K562 (cell line): ENCODE results near the gene LONRF2. TPM values are rescaled to one million over a fixed set of nuclear protein-coding genes. Genes with fewer than 3 reads are reported as not detected.

Experiments used
- CEBPZ ChIP-seq: fragments of 150-350 bp; IDR thresholded peaks from 2 replicates; pipeline ENCODE4 v1.6.1; 2014; ENCODE audit warnings: low read depth, mild to moderate bottlenecking, low read length, borderline replicate concordance
- CREB1 ChIP-seq, 2 experiments: sonication (generic) in 1 of 2; formaldehyde crosslinking in 1 of 2; IDR thresholded peaks; 2 replicates each; pipeline versions ENCODE4 v1.6.1 to v1.8.0; 2012 to 2022; ENCODE audit warnings: inconsistent platforms in 1 of 2, mild to moderate bottlenecking in 1 of 2, missing genetic modification reagents in 1 of 2, moderate library complexity in 1 of 2
- CXXC5 ChIP-seq: fragments of 250-450 bp; sonication (Bioruptor Pico); IDR thresholded peaks from 2 replicates; pipeline ENCODE4 v1.8.0; 2022; ENCODE audit warnings: inconsistent platforms, mild to moderate bottlenecking, moderate library complexity
- E2F6 ChIP-seq, 2 experiments: IDR thresholded peaks; 2 replicates each; pipeline ENCODE4 v1.6.1; 2011; ENCODE audit warnings: borderline replicate concordance in 1 of 2, control low read depth in 1 of 2, low read depth in 1 of 2, low read length in 1 of 2, mild to moderate bottlenecking in 1 of 2, mixed read lengths in 1 of 2, moderate library complexity in 1 of 2; ENCODE audit not compliant: insufficient read depth in 1 of 2, insufficient read length in 1 of 2, poor library complexity in 1 of 2, severe bottlenecking in 1 of 2; ENCODE audit errors: extremely low read depth in 1 of 2
- ETV1 ChIP-seq: fragments of 450-650 bp; conservative IDR thresholded peaks from 2 replicates; pipeline ENCODE4 v1.6.1; 2016; ENCODE audit warnings: missing genetic modification characterization, control low read depth, low read depth, missing compliant biosample characterization
- HNRNPLL ChIP-seq: fragments of 200-400 bp; formaldehyde crosslinking; IDR thresholded peaks from 2 replicates; pipeline ENCODE4 v1.6.1; 2017; ENCODE audit warnings: low read length, low read depth, mild to moderate bottlenecking; ENCODE audit not compliant: poor library complexity, severe bottlenecking
- L3MBTL2 ChIP-seq: fragments of 450-650 bp; IDR thresholded peaks from 2 replicates; pipeline ENCODE4 v1.6.1; 2016; ENCODE audit warnings: mild to moderate bottlenecking, moderate library complexity
- LARP7 ChIP-seq: fragments of 450-650 bp; IDR thresholded peaks from 2 replicates; pipeline ENCODE4 v1.6.1; 2016
- NRF1 ChIP-seq, 2 experiments: fragments of 450-650 bp; IDR thresholded peaks in 1 of 2; conservative IDR thresholded peaks in 1 of 2; 2 replicates each; pipeline ENCODE4 v1.6.1; 2014; ENCODE audit warnings: mild to moderate bottlenecking in 2 of 2
- PCBP1 ChIP-seq: fragments of 200-400 bp; formaldehyde crosslinking; IDR thresholded peaks from 2 replicates; pipeline ENCODE4 v1.6.1; 2018; ENCODE audit warnings: mild to moderate bottlenecking, low read depth, low read length; ENCODE audit not compliant: poor library complexity, severe bottlenecking
- PHF8 ChIP-seq: fragments of 200-600 bp; sonication (generic); IDR thresholded peaks from 2 replicates; pipeline ENCODE4 v1.6.1; 2012; ENCODE audit warnings: mixed run types, mild to moderate bottlenecking, inconsistent platforms, low read length, moderate library complexity, borderline replicate concordance
- POLR2G ChIP-seq: fragments of 200-400 bp; formaldehyde crosslinking; IDR thresholded peaks from 2 replicates; pipeline ENCODE4 v1.6.1; 2017; ENCODE audit warnings: low read depth, mild to moderate bottlenecking, antibody characterized with exemption, low read length, moderate library complexity
- RBFOX2 ChIP-seq: fragments of 200-400 bp; formaldehyde crosslinking; IDR thresholded peaks from 2 replicates; pipeline ENCODE4 v1.6.1; 2017; ENCODE audit warnings: low read depth, mild to moderate bottlenecking, low read length, moderate library complexity
- ZBTB1 ChIP-seq: sonication (generic); formaldehyde crosslinking; IDR thresholded peaks from 2 replicates; pipeline ENCODE4 v1.8.1; 2023; ENCODE audit warnings: missing genetic modification reagents, low read depth, mild to moderate bottlenecking, borderline replicate concordance
- polyA plus RNA-seq, 8 experiments: library from polyadenylated mRNA; depleted of rRNA in 4 of 8; stranded (reverse) in 5 of 8; unstranded in 3 of 8; fragments of >200 nt; fragmentation: Nextera tagmentation in 2 of 8; fragmentation: Illumina TruSeq in 1 of 8; extraction: Ambion mirVana in 2 of 8; extraction: Trizol in 1 of 8; gene quantifications; 2 replicates each; pipeline versions ENCODE4 v1.2.1 to v1.2.3, GENCODE V29; 2011 to 2014; ENCODE audit warnings: inconsistent platforms in 1 of 8, missing spikeins in 1 of 8
- total RNA-seq, 7 experiments: library from RNA; depleted of rRNA in 6 of 7; stranded (reverse); fragments of >200 nt in 6 of 7; fragmentation: Illumina TruSeq in 2 of 7; extraction: Trizol in 2 of 7; gene quantifications; 2 replicates each; pipeline versions ENCODE4 v1.2.1 to v1.2.3, GENCODE V29; 2011 to 2021; ENCODE audit warnings: low replicate concordance in 1 of 7

LONRF2 gene
- total and polyA plus RNA-seq, 9 of the 15 experiments (the other 6 are each of a cell fraction or from before 2014, with no cell fraction given): 0.35 to 5.0 (median 2.7) TPM

GRCh38 chr2:100321866-100322820 lies at the start of gene LONRF2 (continued):
- peak; percentile 56 to 81 for TF ChIP-seq E2F6 (IDR thresholded peaks at IDR 0.05; ENCODE audit: borderline replicate concordance in 1 of 2, extremely low read depth in 1 of 2, insufficient read depth in 1 of 2, insufficient read length in 1 of 2, low read depth in 1 of 2, low read length in 1 of 2, poor library complexity in 1 of 2, severe bottlenecking in 1 of 2)
- TF ChIP-seq PCBP1: peak; percentile 65
- TF ChIP-seq CXXC5: peak; percentile 64
- peak; percentile 34; the same call in 1 of the 2 replicates for TF ChIP-seq PHF8
- no peak for TF ChIP-seq CEBPZ
- peak; percentile 62 for TF ChIP-seq RBFOX2
- TF ChIP-seq NRF1 (conservative IDR thresholded peaks at IDR 0.05 in 1 of 2, IDR thresholded peaks at IDR 0.05 in 1 of 2): peak; percentile 81 to 83
- TF ChIP-seq L3MBTL2: peak; percentile 67
- TF ChIP-seq POLR2G: peak; percentile 47
- peak; percentile 47; the same call in 1 of the 2 replicates for TF ChIP-seq ZBTB1 (CRISPR knock-in tag)
- peak; percentile 62 for TF ChIP-seq HNRNPLL
- no peak for TF ChIP-seq ETV1
- TF ChIP-seq LARP7: no peak
- TF ChIP-seq CREB1 (IDR thresholded peaks at IDR 0.05): peak; percentile 37; the same call in 1 of the 2 replicates
- TF ChIP-seq CREB1 (CRISPR knock-in tag; IDR thresholded peaks at IDR 0.05): no peak
